HFF-Myc (cell line): ENCODE results near the gene RHBDL3.

Source experiments
- DNase-seq: peaks from one replicate; pipeline ENCODE4 v3.0.0-alpha.2; 2011; ENCODE audit warnings: low read depth; ENCODE audit errors: extremely low read depth
- H3K4me3 ChIP-seq: replicated peaks from 2 replicates; pipeline ENCODE4 v1.5.1; 2011; ENCODE audit warnings: low read depth, mild to moderate bottlenecking, control low read depth, low read length
- TF ChIP-seq, protein P1 (sequence below): IDR thresholded peaks from 2 replicates; pipeline ENCODE4 v1.5.1; 2012; ENCODE audit warnings: mild to moderate bottlenecking, low read depth, low read length, control low read depth; ENCODE audit errors: missing control alignments

Gene RHBDL3

DNA sequence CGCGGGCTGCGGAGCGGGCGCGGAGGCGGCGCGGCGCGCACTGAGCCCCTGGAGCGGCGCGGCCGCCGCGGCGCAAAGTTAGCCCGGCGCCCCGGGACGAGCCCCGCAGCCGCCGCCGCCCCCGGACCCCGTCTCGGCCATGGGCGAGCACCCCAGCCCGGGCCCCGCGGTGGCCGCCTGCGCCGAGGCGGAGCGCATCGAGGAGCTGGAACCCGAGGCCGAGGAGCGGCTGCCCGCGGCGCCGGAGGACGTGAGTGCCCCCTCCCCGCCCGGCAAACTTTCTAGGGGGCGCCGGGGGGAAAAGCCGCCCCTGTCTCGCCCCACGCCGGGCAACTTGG is 388 bp downstream of the RHBDL3 start:
- TF ChIP-seq, protein P1, sequence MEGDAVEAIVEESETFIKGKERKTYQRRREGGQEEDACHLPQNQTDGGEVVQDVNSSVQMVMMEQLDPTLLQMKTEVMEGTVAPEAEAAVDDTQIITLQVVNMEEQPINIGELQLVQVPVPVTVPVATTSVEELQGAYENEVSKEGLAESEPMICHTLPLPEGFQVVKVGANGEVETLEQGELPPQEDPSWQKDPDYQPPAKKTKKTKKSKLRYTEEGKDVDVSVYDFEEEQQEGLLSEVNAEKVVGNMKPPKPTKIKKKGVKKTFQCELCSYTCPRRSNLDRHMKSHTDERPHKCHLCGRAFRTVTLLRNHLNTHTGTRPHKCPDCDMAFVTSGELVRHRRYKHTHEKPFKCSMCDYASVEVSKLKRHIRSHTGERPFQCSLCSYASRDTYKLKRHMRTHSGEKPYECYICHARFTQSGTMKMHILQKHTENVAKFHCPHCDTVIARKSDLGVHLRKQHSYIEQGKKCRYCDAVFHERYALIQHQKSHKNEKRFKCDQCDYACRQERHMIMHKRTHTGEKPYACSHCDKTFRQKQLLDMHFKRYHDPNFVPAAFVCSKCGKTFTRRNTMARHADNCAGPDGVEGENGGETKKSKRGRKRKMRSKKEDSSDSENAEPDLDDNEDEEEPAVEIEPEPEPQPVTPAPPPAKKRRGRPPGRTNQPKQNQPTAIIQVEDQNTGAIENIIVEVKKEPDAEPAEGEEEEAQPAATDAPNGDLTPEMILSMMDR = no peak
- peak overlapping the region; percentile 41 for H3K4me3 ChIP-seq

DNA sequence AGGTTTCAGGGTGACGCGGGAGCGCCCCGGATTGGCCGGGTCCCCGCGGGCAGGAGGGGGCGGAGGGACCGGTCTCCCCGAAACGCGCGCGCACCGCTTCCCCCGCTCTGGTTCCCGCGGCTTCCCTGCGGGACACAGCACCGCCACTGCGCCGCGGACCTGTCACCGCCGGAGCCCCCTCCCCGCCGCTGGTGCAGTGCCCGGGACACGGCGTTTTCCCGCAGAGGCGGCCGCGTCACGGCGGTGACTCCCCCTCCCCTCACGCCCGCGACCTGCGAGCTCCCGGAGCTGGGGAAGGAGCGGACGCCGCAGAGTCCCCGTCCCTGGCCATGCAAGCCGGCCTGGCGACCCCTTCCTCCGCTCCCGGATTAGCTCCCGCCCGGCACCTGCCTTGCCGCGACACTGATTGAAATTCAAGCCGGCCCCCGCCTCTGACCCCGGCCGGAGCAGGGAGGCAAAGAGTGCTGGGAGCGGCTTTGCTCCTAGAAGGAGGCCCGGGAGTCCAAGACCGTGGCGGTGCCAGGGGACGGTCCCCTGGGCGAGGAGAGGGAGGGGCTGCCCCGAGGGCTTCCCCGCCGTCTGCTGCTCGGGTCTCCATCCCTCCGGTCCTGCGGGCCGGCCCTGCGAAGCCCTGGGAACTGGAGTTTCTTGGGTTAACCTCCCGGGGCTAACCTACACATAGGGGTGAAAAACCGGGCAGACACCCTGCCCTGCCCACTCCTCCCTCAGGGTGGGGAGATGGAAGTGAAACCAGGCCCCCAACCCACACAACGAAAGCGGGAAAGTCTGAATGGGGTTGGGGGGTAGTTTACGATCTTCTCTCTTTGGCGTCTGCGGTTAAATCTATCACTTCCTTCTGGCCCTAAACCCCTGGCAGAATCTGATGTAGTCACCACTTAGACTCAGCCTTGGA is 1.0 kb downstream of the RHBDL3 start:
- no peak for DNase-seq
- TF ChIP-seq, protein P1 = no peak
- peak overlapping the region; percentile 41 for H3K4me3 ChIP-seq

More for the DNA sequence above, 388 bp downstream of the RHBDL3 start:
- no peak for DNase-seq

DNA sequence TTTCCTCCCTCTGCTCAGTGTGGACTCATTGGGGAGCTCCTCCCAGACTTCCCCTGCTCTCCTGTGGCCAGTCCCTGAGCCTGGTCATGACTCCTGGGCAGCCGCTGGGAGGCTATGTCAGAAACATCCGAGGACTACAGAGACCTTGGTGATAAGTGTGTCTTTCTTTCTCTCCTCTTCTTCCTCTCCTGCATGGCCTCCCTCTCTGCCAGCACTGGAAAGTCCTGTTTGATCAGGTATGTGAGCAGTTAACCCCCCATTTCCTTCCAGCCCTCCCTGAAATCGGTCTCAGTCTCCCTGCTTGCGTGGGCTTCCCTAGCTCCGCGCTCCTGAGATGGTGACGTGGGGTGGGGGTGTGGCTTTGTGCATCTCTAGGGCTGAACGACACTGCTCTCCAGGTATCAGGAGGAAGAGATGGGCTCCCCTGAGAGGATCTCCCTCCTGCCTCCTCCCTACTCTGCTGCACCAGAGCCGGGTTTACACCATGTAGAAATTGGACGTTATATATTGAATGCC is 2.1 kb downstream of the RHBDL3 start:
- TF ChIP-seq, protein P1 = no peak
- DNase-seq = no peak
- no peak overlapping the region for H3K4me3 ChIP-seq

DNA sequence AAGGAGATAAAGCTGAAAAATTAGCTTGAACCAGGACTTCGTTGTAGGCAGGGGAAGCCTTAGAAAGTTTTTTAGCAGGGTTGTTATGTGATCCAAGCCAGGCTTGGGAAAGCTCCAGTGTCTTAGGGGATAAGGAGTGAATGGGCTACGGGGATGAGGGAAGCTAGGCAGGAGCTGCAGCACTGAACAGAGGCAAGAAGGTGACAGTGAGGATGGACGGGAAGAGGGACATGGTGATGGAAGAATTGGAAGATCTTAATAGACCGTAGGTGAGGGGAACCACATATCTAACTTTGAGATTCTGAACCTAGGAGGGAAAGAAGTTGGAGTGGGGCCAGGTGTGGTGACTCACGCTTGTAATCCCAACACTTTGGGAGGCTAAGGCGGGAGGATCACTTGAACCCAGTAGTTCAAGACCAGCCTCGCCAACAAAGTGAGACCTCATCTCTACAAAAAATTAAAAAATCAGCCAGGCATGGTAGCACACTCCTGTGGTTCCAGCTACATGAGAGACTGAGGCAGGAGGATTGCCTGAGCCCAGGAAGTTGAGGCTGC is 3.2 kb downstream of the RHBDL3 start:
- H3K4me3 ChIP-seq = no peak overlapping the region
- TF ChIP-seq, protein P1 = no peak
- DNase-seq = no peak

DNA sequence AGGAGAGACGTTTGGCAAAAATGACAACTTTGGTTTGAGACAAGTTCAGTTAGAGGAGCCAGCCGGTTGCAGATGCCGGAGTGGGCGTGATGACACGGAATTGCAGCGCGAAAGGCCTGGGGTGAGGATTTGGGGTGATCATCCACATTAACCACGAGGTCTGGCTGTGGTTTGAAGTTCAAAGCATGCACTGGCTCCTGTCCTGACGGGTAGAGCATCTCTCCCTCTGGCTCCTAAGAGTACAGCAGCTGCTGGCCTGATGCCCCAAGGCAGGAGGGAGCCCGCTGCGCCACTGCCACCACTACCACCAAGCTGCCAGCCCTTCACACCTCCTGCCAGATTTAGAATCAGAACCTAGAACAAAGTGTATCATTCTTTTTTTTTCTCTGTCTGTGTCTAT is 3.7 kb downstream of the RHBDL3 start:
- DNase-seq = no peak
- no peak overlapping the region for H3K4me3 ChIP-seq
- TF ChIP-seq, protein P1 = no peak

DNA sequence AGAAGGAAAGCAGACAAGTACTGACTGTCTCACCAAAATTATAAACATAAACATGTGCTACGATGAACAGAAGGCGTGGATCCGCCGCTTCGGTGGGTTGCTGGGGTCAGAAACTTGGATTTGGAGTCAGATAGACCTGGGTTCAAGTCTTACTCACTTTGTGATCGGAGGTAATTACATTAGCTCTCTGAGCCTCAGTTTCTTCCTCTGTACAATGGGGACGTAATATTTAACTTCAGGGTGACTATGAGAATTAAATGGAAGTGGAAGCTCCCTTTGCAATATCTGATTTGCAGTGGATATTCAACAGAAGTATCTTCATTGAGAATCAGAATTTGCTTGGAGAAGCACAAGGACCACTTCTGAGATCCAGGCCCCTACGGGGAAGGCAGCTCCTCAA is 6.2 kb downstream of the RHBDL3 start:
- no peak for DNase-seq
- no peak overlapping the region for H3K4me3 ChIP-seq
- TF ChIP-seq, protein P1 = no peak

DNA sequence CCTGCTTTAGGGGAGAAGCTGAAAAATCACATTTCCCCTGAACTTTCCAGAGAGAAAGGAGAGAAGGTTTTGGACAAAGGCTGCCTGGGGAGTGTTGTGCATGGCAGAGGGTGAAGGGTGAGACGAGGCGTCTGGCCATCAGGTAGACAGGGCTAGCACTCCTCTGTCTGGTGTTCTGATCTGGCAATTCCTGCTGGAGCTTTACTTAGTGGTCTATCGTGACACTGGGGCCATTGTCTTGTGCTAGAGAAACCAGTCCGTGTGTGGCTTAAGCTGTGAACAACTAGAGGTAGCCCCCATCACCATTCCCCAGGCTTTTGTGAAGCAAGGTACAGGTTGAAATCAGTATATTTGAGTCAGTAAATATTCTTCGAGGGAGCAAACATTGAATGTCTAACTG is 8.5 kb downstream of the RHBDL3 start:
- TF ChIP-seq, protein P1 = no peak
- no peak overlapping the region for H3K4me3 ChIP-seq
- DNase-seq = no peak
